ENCODE data around the gene MGST2. TPM values are rescaled to one million over a fixed set of nuclear protein-coding genes. Genes with fewer than 3 reads are reported as not detected.

Gene MGST2
- total RNA-seq, 2 experiments from 2014 or later = 0.70 to 3.0 TPM

- TF ChIP-seq CTCF (IDR thresholded peaks at IDR 0.05) = no peak
- ChIA-PET POLR2A (no interaction called here), CTCF (no interaction called here)
- H3K36me3 ChIP-seq (ENCODE audit: insufficient read depth, low read length) = no peaks in the 10 kb centered on the region
- H3K27ac ChIP-seq (ENCODE audit: low read depth in 1 of 2, low read length in 2 of 2) = no peak overlapping the region
- no peak overlapping the region for H3K4me3 ChIP-seq (ENCODE audit: low read length)
- Mint-ChIP-seq H3K27ac (no peak overlapping the region), H3K4me3 (no peak overlapping the region), H3K27me3 (no peaks in the 10 kb centered on the region), H3K36me3 (ENCODE audit: low read depth) (peaks cover 4% of the 10 kb centered on the region), H3K9me3 (no peaks in the 10 kb centered on the region), H3K4me1 (ENCODE audit: low read depth) (no peaks in the 10 kb centered on the region)
- intact Hi-C loops (cut with DNase I, micrococcal nuclease) = no loop called here
- no peaks in the 10 kb centered on the region for H3K4me1 ChIP-seq (ENCODE audit: insufficient read depth, low read length)
- no peaks in the 10 kb centered on the region for H3K27me3 ChIP-seq (ENCODE audit: control insufficient read depth in 1 of 2, insufficient read depth in 2 of 2, low read length in 2 of 2)
- H3K9me3 ChIP-seq (ENCODE audit: control insufficient read depth in 1 of 2, insufficient read depth in 1 of 2, low read length in 2 of 2) = no peaks in the 10 kb centered on the region
- ATAC-seq (ENCODE audit: poor library complexity) (no peak), DNase-seq (no peak)
Measured at GRCh38 chr4:139725236-139725635, 59.6 kb downstream of the MGST2 start.

- Histone ChIP-seq H3K4me3 (ENCODE audit: low read length) (no peak overlapping the region), H3K27me3 (ENCODE audit: control insufficient read depth in 1 of 2, insufficient read depth in 2 of 2, low read length in 2 of 2) (no peaks in the 10 kb centered on the region), H3K9me3 (ENCODE audit: control insufficient read depth in 1 of 2, insufficient read depth in 1 of 2, low read length in 2 of 2) (no peaks in the 10 kb centered on the region), H3K27ac (ENCODE audit: low read depth in 1 of 2, low read length in 2 of 2) (no peak overlapping the region), H3K36me3 (ENCODE audit: insufficient read depth, low read length) (no peaks in the 10 kb centered on the region), H3K4me1 (ENCODE audit: insufficient read depth, low read length) (no peaks in the 10 kb centered on the region)
- no peaks in the 10 kb centered on the region for H3K9me3 Mint-ChIP-seq
- no peak overlapping the region for H3K27ac Mint-ChIP-seq
- no peaks in the 10 kb centered on the region for H3K27me3 Mint-ChIP-seq
- ATAC-seq (ENCODE audit: poor library complexity) (no peak), DNase-seq (no peak)
- H3K4me1 Mint-ChIP-seq (ENCODE audit: low read depth) = no peaks in the 10 kb centered on the region
- H3K4me3 Mint-ChIP-seq = no peak overlapping the region
- peaks cover 4% of the 10 kb centered on the region for H3K36me3 Mint-ChIP-seq (ENCODE audit: low read depth)
- no peak for TF ChIP-seq CTCF (IDR thresholded peaks at IDR 0.05)
- POLR2A ChIA-PET = no interaction called here
- CTCF ChIA-PET = no interaction called here
- intact Hi-C loops (cut with DNase I, micrococcal nuclease) = no loop called here
Measured at GRCh38 chr4:139726615-139727014, 61.0 kb downstream of the MGST2 start.

GRCh38 chr4:139728146-139728545 is 62.5 kb downstream of the MGST2 start:
- peaks cover 4% of the 10 kb centered on the region for H3K36me3 Mint-ChIP-seq (ENCODE audit: low read depth)
- Histone ChIP-seq H3K9me3 (ENCODE audit: control insufficient read depth in 1 of 2, insufficient read depth in 1 of 2, low read length in 2 of 2) (no peaks in the 10 kb centered on the region), H3K36me3 (ENCODE audit: insufficient read depth, low read length) (no peaks in the 10 kb centered on the region), H3K4me3 (ENCODE audit: low read length) (no peak overlapping the region), H3K4me1 (ENCODE audit: insufficient read depth, low read length) (no peaks in the 10 kb centered on the region), H3K27ac (ENCODE audit: low read depth in 1 of 2, low read length in 2 of 2) (no peak overlapping the region), H3K27me3 (ENCODE audit: control insufficient read depth in 1 of 2, insufficient read depth in 2 of 2, low read length in 2 of 2) (no peaks in the 10 kb centered on the region)
- no peaks in the 10 kb centered on the region for H3K4me1 Mint-ChIP-seq (ENCODE audit: low read depth)
- no peaks in the 10 kb centered on the region for H3K27me3 Mint-ChIP-seq
- TF ChIP-seq CTCF (IDR thresholded peaks at IDR 0.05) = no peak
- no peak for DNase-seq
- H3K4me3 Mint-ChIP-seq = no peak overlapping the region
- ChIA-PET POLR2A (no interaction called here), CTCF (no interaction called here)
- H3K9me3 Mint-ChIP-seq = no peaks in the 10 kb centered on the region
- intact Hi-C loops (cut with DNase I, micrococcal nuclease) = no loop called here
- ATAC-seq (ENCODE audit: poor library complexity) = no peak
- H3K27ac Mint-ChIP-seq = no peak overlapping the region

All from CD4-positive, alpha-beta T cell (primary cell).